ENCODE measurements around the gene ATP2C2. TPM values are rescaled to one million over a fixed set of nuclear protein-coding genes. Genes with fewer than 3 reads are reported as not detected.
A peak's percentile ranks its signal among the peaks of the same experiment; 100 is the strongest.

ATP2C2 gene, protein sequence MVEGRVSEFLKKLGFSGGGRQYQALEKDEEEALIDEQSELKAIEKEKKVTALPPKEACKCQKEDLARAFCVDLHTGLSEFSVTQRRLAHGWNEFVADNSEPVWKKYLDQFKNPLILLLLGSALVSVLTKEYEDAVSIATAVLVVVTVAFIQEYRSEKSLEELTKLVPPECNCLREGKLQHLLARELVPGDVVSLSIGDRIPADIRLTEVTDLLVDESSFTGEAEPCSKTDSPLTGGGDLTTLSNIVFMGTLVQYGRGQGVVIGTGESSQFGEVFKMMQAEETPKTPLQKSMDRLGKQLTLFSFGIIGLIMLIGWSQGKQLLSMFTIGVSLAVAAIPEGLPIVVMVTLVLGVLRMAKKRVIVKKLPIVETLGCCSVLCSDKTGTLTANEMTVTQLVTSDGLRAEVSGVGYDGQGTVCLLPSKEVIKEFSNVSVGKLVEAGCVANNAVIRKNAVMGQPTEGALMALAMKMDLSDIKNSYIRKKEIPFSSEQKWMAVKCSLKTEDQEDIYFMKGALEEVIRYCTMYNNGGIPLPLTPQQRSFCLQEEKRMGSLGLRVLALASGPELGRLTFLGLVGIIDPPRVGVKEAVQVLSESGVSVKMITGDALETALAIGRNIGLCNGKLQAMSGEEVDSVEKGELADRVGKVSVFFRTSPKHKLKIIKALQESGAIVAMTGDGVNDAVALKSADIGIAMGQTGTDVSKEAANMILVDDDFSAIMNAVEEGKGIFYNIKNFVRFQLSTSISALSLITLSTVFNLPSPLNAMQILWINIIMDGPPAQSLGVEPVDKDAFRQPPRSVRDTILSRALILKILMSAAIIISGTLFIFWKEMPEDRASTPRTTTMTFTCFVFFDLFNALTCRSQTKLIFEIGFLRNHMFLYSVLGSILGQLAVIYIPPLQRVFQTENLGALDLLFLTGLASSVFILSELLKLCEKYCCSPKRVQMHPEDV
- 1 to 10 TPM in 2 of 4 donors, not detected in 2; 2.5 to 2.8 TPM for total RNA-seq
- polyA plus RNA-seq = 10 to 100 TPM in 1 of 3 donors, 1 to 10 TPM in 2; 7.2 to 60.7 (median 9.0) TPM

GRCh38 chr16:84368308-84368996 lies at the start of gene ATP2C2:
TSS of gene ATP2C2 (plus strand) at chr16:84368538. CDS start at chr16:84368616, 78 bp downstream.
- DNase-seq = no peak
- intact Hi-C loops (cut with DNase I) = no loop called here
- peak in 1 of 4 donors; percentile 16 for TF ChIP-seq POLR2AphosphoS5 (IDR thresholded peaks at IDR 0.05)
- TF ChIP-seq POLR2A (IDR thresholded peaks at IDR 0.05) = no peak
- Histone ChIP-seq H3K4me1 (peaks cover 0 to 9% (median 8%) of the 10 kb centered on the region in 4 donors), H3K27ac (peak within 1 kb of the TSS in 1 of 4 donors; percentile 35), H3K4me3 (peak within 1 kb of the TSS in 1 of 4 donors; percentile 4), H3K27me3 (peaks cover 21 to 55% (median 36%) of the 10 kb centered on the region in 3 donors), H3K36me3 (no peaks in the 10 kb centered on the region), H3K9me3 (no peaks in the 10 kb centered on the region)
- 1 to 3% methylated on average over 66 of the region's 66 CpGs for WGBS, 2 donors

GRCh38 chr16:84319146-84319760 lies 49.1 kb upstream of the ATP2C2 start:
- DNase-seq = peak; percentile 53
- H3K9me3 ChIP-seq = no peaks in the 10 kb centered on the region
- intact Hi-C loops (cut with DNase I) = loop anchor here (10.0 kb wide), 1 partner anchor 296 kb away; the partner anchor contains the start of gene COTL1
- H3K4me1 ChIP-seq = no peaks in the 10 kb centered on the region
- 95 to 96% methylated on average over 24 of the region's 24 CpGs for WGBS, 2 donors
- no peak for TF ChIP-seq POLR2AphosphoS5 (IDR thresholded peaks at IDR 0.05)
- TF ChIP-seq CTCF (IDR thresholded peaks at IDR 0.05) = no peak
- TF ChIP-seq POLR2A (IDR thresholded peaks at IDR 0.05) = no peak
- no peak for TF ChIP-seq EP300 (IDR thresholded peaks at IDR 0.05)
- no peaks in the 10 kb centered on the region for H3K27me3 ChIP-seq
- no peak overlapping the region for H3K4me3 ChIP-seq
- H3K36me3 ChIP-seq = peaks cover 0 to 30% (median 14%) of the 10 kb centered on the region in 4 donors
- no peak overlapping the region for H3K27ac ChIP-seq

- Histone ChIP-seq H3K4me1 (no peaks in the 10 kb centered on the region), H3K36me3 (peaks cover 0 to 35% (median 14%) of the 10 kb centered on the region in 4 donors), H3K27ac (no peak overlapping the region), H3K4me3 (no peak overlapping the region), H3K9me3 (no peaks in the 10 kb centered on the region), H3K27me3 (no peaks in the 10 kb centered on the region)
- WGBS, 2 donors = 91 to 95% methylated on average over 5 of the region's 5 CpGs
- peak; percentile 18 for DNase-seq
- TF ChIP-seq EP300 (IDR thresholded peaks at IDR 0.05) = no peak
- no peak for TF ChIP-seq POLR2AphosphoS5 (IDR thresholded peaks at IDR 0.05)
- TF ChIP-seq CTCF (IDR thresholded peaks at IDR 0.05) = no peak
- no peak for TF ChIP-seq POLR2A (IDR thresholded peaks at IDR 0.05)
- intact Hi-C loops (cut with DNase I) = no loop called here
These were observed 47.8 kb upstream of the ATP2C2 start for GRCh38 chr16:84320511-84320910.

DNA sequence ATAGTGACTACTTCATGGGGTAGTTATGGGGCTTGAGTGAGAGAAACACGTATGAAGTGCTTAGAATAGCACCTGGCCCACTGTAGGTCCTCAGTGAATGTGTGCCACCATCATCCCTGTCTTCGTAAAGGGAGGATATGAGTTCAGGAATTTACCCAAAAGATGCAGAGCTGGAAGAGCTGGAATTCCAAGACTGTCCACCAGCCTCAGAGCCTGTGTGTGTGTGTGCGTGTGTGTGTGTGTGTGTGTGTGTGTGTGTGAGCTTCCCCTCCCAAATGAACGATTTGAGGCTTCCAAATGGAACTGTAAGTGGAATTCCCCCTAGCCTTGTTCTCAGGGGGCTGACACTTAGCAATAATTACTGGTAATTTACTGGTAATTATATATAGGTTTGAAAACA lies 46.4 kb upstream of the ATP2C2 start:
- Histone ChIP-seq H3K36me3 (peaks cover 5 to 44% (median 14%) of the 10 kb centered on the region in 4 donors), H3K4me3 (no peak overlapping the region), H3K9me3 (no peaks in the 10 kb centered on the region), H3K27me3 (no peaks in the 10 kb centered on the region), H3K27ac (no peak overlapping the region), H3K4me1 (no peaks in the 10 kb centered on the region)
- WGBS, 2 donors = 67 to 69% methylated on average over 4 of the region's 4 CpGs
- DNase-seq = no peak
- no peak for TF ChIP-seq CTCF (IDR thresholded peaks at IDR 0.05)
- no peak for TF ChIP-seq POLR2AphosphoS5 (IDR thresholded peaks at IDR 0.05)
- TF ChIP-seq POLR2A (IDR thresholded peaks at IDR 0.05) = no peak
- TF ChIP-seq EP300 (IDR thresholded peaks at IDR 0.05) = no peak
- intact Hi-C loops (cut with DNase I) = no loop called here
